NCI-H226 (cell line): ENCODE results near the gene NAT9.

ENCODE experiments used
- DNase-seq: peaks from one replicate; pipeline ENCODE4 v3.0.0-alpha.2; 2015

NAT9 gene

GRCh38 chr17:74778960-74779359 is 2.8 kb upstream of the NAT9 start:
- DNase-seq: peak; percentile 34

DNA sequence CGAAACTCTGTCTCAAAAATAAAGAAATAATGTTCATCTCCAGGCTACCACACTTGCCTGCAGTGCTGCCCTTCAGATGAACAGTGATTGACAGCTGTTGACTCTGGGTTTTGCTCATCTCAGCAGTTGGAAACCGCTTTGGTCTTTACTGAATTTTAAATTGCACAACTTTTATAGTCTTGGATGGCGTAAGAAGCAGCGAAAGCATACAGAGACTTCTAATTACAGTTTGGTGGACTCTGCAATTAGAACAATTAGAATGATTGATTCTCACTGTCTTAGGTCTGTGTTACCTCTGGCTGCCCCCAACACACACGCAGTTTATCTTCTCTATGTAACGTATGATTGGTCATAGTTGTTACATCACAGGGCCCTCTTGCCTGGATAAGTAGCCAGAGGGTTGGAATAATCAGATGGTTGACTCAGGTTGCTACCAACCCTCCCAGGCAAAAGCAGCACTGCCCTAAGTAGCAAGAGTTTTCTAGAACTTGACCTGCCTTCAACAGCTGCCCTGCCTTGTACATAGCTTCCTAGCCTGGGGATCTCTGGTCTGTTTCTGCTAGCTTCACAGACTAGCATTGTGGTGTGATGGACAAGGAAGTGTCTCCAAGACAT is 1.9 kb upstream of the NAT9 start:
- peak; percentile 60 for DNase-seq

- no peak for DNase-seq
These were observed 845 bp upstream of the NAT9 start for GRCh38 chr17:74776990-74777389.

DNA sequence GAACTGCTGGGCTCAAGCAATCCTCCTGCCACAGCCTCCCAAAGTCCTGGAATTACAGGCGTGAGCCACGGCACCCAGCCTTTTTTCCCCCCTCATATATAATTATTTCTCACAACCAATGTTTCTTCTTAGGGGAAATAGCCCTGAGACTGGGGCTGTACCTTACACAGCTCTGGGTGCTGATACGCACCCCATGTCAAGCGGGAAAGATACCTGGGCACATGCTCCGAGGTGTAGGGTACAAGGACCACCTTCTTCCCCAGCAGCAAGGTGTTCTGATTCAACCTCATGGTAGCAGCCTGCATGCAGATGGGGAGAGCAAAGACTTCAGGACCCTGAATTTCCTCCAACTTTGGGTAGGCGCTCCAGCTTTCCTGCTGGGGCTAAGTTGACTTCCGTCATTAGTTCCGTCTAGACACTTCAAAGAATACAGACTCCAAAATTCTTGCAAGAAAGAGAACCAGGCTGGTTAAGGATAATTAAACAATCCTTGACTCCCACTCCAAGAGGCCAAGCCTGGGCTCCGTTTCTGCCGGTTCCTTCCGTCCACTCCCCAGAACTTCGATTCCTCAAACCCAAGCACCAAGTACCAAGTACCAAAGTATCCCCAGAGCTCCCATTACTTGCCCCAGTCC is 619 bp downstream of the NAT9 start:
- no peak for DNase-seq

- peak; percentile 88 for DNase-seq
These were observed 2.3 kb downstream of the NAT9 start for GRCh38 chr17:74773871-74774286.

- no peak for DNase-seq
These were observed 2.7 kb downstream of the NAT9 start for GRCh38 chr17:74773414-74773813.

DNA sequence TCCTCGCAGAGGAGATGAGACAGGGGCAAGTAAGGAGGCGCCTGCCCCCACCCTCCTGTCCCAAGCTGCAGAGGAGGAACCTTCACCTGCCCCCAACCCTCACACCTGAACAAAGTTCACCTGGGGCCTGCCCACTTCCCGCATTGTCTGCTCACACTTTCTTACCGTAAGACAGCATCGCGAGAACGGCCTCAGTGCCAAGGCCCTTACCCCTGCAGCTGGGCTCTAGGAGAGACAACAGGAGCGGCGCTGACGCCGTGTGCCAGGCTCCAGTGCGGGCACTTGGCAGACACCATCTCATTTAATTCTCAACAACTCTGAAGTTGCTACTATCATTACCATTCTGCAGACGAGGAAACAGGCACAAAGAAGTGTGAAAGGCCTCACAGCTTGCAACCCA is 4.1 kb downstream of the NAT9 start:
- no peak for DNase-seq

- no peak for DNase-seq
These were observed 4.7 kb downstream of the NAT9 start for GRCh38 chr17:74771319-74771914.

DNA sequence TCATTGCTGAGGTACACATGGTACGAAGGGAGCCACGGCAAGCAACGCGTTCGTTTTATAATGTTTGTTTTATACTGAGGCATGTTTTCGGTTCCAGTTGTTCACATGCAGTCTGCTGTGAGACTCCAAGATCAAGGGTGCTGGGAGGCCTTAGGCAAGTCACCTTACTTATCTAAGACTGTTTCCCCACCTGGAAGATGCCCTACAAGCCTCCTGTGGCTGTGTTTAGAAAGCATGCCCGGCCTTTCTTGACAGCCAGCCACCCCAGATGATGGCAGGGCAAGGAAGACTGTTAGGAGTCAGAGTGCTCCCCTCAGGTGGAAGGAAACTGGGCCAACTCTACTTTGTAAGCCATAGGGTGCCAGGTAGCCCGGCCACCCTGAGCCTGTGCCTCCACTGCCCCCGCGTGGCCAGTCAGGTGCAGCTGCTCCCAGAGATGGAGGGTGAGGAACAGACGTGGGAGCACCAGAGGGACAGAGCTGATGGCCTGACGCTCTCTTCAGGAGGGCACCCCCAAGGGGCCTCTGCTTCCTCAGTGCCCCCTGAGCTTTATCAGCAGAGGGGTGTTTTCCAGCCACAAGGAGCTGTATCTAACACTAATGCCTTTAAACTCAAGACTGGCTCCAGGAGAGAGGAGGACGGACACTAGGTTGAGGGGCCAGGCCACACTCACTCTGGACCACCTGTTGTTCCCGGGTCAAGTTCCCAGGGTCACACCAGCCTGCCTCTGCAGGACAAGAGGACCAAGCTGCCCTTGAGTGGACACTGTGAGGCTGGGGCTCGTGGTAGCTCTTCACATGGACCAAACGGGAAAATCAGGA is 5.4 kb downstream of the NAT9 start:
- no peak for DNase-seq

- DNase-seq: no peak
These were observed 6.2 kb downstream of the NAT9 start for GRCh38 chr17:74769856-74770497.

GRCh38 chr17:74769266-74769855 is 6.8 kb downstream of the NAT9 start:
- DNase-seq: no peak

DNA sequence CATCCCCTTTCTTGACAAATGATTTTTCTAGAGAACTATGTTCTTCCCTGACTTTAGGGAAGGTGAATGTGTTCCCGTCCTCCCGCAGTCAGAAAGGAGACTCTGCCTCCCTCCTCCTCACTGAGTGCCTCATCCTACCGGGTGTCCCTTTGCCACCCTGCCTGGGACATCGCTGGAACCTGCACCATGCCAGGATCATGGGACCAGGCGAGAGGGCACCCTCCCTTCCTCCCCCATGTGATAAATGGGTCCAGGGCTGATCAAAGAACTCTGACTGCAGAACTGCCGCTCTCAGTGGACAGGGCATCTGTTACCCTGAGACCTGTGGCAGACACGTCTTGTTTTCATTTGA is 7.4 kb downstream of the NAT9 start:
- no peak for DNase-seq

- peak; percentile 35 for DNase-seq
These were observed 7.9 kb downstream of the NAT9 start for GRCh38 chr17:74768069-74768762.

GRCh38 chr17:74767111-74767516 is 9.0 kb downstream of the NAT9 start:
- DNase-seq: no peak

- no peak for DNase-seq
These were observed 9.7 kb downstream of the NAT9 start for GRCh38 chr17:74766413-74766812.

- no peak for DNase-seq
These were observed 11.3 kb downstream of the NAT9 start for GRCh38 chr17:74764751-74765286.

DNA sequence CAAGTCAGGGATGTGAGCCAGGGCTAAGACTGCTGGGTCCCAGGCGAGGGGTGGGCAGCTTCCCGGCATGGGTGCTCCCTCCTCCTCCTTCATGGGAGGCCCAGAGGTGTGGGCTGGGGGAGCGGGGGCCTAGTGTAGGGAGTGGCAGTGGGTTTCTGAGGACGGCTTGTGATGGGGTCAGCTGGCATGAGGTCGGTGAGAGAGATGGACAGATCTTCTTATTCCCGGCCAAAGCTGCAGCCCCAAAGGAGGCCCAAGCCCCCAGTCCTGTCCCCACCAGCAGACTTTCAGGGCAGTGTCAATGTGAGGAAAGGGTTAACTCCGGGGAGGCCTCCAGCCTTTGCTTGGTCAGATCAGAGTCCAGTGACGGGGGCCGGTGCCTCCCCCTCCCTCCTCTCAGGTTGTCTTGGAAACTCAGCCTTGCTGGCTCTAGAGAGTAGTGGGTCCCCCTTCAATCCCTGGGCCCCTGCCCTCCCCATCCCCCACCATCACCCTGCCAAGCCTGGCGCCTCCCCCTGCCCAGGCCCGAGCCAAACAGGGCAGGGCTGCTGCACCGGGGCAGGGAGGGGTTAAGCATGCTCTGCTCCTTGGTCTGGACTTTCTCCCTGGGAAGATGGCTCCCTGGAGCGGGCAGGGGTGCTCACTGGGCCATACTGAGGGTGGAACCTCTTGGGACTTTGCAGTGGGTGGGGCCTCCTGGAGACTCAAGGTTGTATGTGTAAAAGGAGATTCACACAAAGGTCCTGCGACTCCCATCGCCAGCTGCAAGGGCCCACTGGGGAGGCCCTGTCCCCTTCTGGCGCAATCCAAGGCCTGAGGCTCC is 12.4 kb downstream of the NAT9 start:
- DNase-seq: no peak

- no peak for DNase-seq
These were observed 14.2 kb downstream of the NAT9 start for GRCh38 chr17:74761931-74762330.

DNA sequence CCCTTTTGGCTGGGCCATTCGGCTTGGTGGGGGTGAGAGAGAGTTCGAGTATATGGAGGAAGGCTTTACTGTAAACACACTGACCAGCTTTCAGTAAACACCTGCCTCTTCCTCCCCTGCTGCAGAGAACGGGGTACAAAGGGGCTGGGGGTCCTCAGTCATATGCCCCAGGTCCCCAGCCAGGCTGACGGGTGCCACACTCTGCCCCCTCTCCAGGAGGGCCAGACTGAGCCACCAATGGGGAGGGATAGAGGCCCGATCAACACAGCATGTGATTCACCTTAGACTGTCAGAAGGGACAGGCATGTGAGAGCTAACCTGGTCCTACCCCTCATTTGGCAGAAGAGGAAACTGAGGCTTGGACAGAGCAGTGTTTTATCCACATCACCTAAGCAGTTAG is 14.7 kb downstream of the NAT9 start:
- DNase-seq: no peak

DNA sequence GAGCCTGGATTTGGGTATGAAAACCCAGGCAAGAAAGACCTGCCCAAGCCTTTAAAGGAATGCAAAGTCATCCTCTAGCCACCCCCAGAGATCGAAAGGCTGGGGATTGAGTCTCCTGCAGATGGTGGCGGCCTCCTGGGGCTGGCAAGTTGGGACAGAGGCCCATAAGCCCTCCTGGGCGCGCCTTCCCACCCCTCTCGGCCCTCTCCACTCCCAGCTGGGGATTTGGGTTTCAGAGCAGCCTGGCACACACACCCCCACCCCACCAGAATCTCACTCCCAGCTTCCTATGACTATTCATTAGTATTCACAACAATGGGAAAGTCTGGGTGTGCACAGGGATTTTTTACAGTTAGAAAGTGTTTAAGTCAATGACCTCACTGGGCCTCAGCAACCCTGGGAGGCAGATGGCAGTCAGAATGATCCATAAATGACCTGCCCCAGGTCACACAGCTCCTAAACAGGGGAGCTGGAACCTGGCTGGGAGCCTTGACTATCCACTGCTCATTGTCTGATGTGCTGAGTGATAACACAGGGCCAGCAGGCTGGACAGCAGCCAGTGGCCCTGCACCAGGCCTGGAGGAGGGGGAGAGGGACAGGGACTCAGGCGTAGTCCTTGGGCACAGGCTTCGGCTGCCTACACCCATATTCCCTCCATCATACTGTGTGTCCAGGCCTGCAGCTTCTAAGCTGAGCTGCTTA is 15.6 kb downstream of the NAT9 start:
- DNase-seq: no peak
